MM.1S (cell line): ENCODE data around the gene SH3BP5L.

ENCODE experiments used
- DNase-seq: peaks from one replicate; pipeline ENCODE4 v3.0.0-alpha.2; 2015
- H2AFZ ChIP-seq: fragments of 300-600 bp; sonication (generic); 2 replicates; pipeline ENCODE4 v1.6.0; 2016; ENCODE audit warnings: antibody characterized with exemption, low read length
- H3F3A ChIP-seq: fragments of 300-600 bp; sonication (generic); 2 replicates; pipeline ENCODE4 v1.6.1; 2016; ENCODE audit warnings: mild to moderate bottlenecking, antibody characterized with exemption, low read length, moderate library complexity, mixed read lengths; ENCODE audit not compliant: insufficient read depth
- H3K27ac ChIP-seq: fragments of 300-600 bp; sonication (generic); 2 replicates; pipeline ENCODE4 v1.5.1; 2016; ENCODE audit warnings: mild to moderate bottlenecking, low read length
- H3K27me3 ChIP-seq: fragments of 300-600 bp; sonication (generic); replicated peaks from 2 replicates; pipeline ENCODE4 v1.6.0; 2016; ENCODE audit warnings: low read length; ENCODE audit not compliant: insufficient read depth
- H3K36me3 ChIP-seq: fragments of 300-600 bp; sonication (generic); replicated peaks from 2 replicates; pipeline ENCODE4 v1.6.1; 2016; ENCODE audit warnings: mild to moderate bottlenecking, low read length, mixed read lengths; ENCODE audit not compliant: insufficient read depth
- H3K4me1 ChIP-seq: fragments of 300-600 bp; sonication (generic); 2 replicates; pipeline ENCODE4 v1.6.1; 2016; ENCODE audit warnings: low read length, mixed read lengths
- H3K4me2 ChIP-seq: fragments of 300-600 bp; sonication (generic); 2 replicates; pipeline ENCODE4 v1.6.0; 2016; ENCODE audit warnings: low read depth, low read length
- H3K4me3 ChIP-seq: fragments of 300-600 bp; sonication (generic); 2 replicates; pipeline ENCODE4 v1.5.1; 2016; ENCODE audit warnings: low read length, mixed read lengths
- H3K79me2 ChIP-seq: fragments of 300-600 bp; sonication (generic); 2 replicates; pipeline ENCODE4 v1.6.1; 2016; ENCODE audit warnings: mixed run types, low read length, mixed read lengths
- H3K9ac ChIP-seq: fragments of 300-600 bp; sonication (generic); 2 replicates; pipeline ENCODE4 v1.6.1; 2016; ENCODE audit warnings: low read length, mixed read lengths
- H3K9me2 ChIP-seq: fragments of 300-600 bp; sonication (generic); replicated peaks from 2 replicates; pipeline ENCODE4 v1.6.1; 2016; ENCODE audit warnings: mild to moderate bottlenecking, low read length, mixed read lengths; ENCODE audit not compliant: insufficient read depth
- H3K9me3 ChIP-seq: fragments of 300-600 bp; sonication (generic); replicated peaks from 2 replicates; pipeline ENCODE4 v1.6.1; 2016; ENCODE audit warnings: mild to moderate bottlenecking, low read length, mixed read lengths; ENCODE audit not compliant: insufficient read depth
- H4K20me1 ChIP-seq: fragments of 300-600 bp; sonication (generic); 2 replicates; pipeline ENCODE4 v1.6.1; 2016; ENCODE audit warnings: mild to moderate bottlenecking, low read length, moderate library complexity, mixed read lengths; ENCODE audit not compliant: insufficient read depth
- EZH2 ChIP-seq: fragments of 300-600 bp; sonication (generic); optimal IDR thresholded peaks from 2 replicates; pipeline ENCODE3; 2017; ENCODE audit warnings: low read depth, mild to moderate bottlenecking, antibody characterized with exemption, low read length, mixed read lengths
- EZH2phosphoT487 ChIP-seq: fragments of 300-600 bp; sonication (generic); IDR thresholded peaks from 2 replicates; pipeline ENCODE4 v1.6.1; 2018; ENCODE audit warnings: antibody characterized with exemption, low read length
- TF ChIP-seq, protein P1 (sequence below): fragments of 300-600 bp; sonication (generic); IDR thresholded peaks from 2 replicates; pipeline ENCODE4 v1.5.1; 2016; ENCODE audit warnings: antibody characterized with exemption, low read length, mixed read lengths

SH3BP5L gene

DNA sequence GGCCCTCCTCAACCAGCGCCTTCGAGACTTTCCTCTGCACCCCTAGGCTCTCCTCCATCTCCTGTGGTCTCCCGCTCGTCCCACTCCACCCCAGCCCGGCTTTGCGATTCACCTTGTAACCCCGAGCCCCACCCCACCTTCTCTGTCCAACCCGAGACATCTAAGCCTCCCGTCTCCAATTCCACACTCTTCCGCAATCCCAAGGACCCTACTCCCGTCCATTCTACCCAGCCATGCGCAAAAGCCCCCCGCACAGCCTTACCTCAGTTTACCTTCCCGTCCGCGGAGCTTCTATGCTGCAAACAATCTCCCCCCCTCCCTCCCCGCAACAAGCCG is 174 bp downstream of the SH3BP5L start:
- Histone ChIP-seq H3K4me3 (peak overlapping the region; percentile 84), H3K9ac (peak overlapping the region; percentile 92), H3K36me3 (peaks cover 5% of the 10 kb centered on the region; the same call in 1 of the 2 replicates), H3K4me2 (peak overlapping the region; percentile 68), H3K9me3 (no peaks in the 10 kb centered on the region), H3F3A (peaks cover 19% of the 10 kb centered on the region), H3K79me2 (peaks cover 48% of the 10 kb centered on the region), H3K9me2 (no peaks in the 10 kb centered on the region), H2AFZ (peak overlapping the region; percentile 92), H4K20me1 (no peaks in the 10 kb centered on the region), H3K27ac (peak overlapping the region; percentile 86; the same call in 1 of the 2 replicates), H3K4me1 (peaks cover 42% of the 10 kb centered on the region), H3K27me3 (0 out of 2 replicates have a peak, but pooled peaks cover 4% of the 10 kb centered on the region)
- no peak for DNase-seq
- TF ChIP-seq EZH2 (no peak), EZH2phosphoT487 (no peak)
- TF ChIP-seq, protein P1, sequence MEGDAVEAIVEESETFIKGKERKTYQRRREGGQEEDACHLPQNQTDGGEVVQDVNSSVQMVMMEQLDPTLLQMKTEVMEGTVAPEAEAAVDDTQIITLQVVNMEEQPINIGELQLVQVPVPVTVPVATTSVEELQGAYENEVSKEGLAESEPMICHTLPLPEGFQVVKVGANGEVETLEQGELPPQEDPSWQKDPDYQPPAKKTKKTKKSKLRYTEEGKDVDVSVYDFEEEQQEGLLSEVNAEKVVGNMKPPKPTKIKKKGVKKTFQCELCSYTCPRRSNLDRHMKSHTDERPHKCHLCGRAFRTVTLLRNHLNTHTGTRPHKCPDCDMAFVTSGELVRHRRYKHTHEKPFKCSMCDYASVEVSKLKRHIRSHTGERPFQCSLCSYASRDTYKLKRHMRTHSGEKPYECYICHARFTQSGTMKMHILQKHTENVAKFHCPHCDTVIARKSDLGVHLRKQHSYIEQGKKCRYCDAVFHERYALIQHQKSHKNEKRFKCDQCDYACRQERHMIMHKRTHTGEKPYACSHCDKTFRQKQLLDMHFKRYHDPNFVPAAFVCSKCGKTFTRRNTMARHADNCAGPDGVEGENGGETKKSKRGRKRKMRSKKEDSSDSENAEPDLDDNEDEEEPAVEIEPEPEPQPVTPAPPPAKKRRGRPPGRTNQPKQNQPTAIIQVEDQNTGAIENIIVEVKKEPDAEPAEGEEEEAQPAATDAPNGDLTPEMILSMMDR = no peak

DNA sequence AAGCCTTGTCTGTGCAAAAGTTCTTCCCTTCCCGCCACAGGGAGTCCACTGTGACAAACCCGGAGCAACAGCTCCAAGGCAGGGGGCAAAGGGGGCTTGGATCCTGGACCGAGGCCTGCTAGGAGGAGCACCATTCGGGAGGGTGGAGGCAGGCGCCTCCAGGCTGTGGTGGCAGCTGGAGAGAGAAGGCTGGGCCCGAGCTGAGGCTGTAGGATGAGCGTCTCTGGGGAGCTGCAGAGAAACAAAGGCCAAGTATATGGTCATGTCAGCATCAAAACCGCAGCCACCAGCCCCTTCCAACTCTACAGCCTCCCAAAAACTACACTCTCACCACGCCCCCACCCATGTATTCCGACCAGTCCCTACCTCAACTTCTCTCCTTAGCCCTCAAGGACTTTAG is 579 bp downstream of the SH3BP5L start:
- TF ChIP-seq, protein P1 = no peak
- TF ChIP-seq EZH2 = no peak

DNA sequence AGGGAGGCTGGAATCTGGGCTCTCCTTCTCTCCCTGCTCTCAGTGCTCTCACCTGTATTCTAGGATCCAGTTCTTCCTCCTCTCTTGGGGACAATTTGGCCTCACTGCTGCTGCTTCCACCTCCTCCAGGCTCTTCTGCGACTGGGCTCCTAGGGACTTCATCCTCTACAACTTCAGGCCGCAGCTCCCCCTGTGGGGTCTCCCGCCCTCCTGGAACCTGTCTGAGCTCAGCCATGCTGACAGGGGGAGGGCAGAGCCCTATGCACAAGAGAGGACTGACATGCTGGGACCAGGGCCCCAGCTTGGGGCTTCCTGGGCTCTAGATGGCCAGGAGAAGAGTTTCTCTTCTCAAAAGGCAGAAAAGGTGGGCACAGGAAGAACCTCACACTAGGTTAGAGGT is 1.0 kb downstream of the SH3BP5L start:
- Histone ChIP-seq H3K4me1 (peaks cover 49% of the 10 kb centered on the region), H4K20me1 (no peaks in the 10 kb centered on the region), H3K27me3 (0 out of 2 replicates have a peak, but pooled peaks cover 4% of the 10 kb centered on the region), H3K79me2 (peaks cover 56% of the 10 kb centered on the region), H3F3A (peaks cover 19% of the 10 kb centered on the region), H3K27ac (peak overlapping the region; percentile 86; the same call in 1 of the 2 replicates), H2AFZ (no peak overlapping the region), H3K4me3 (peak overlapping the region; percentile 84), H3K9me2 (no peaks in the 10 kb centered on the region), H3K36me3 (peaks cover 8% of the 10 kb centered on the region; the same call in 1 of the 2 replicates), H3K9ac (peak overlapping the region; percentile 92), H3K4me2 (peak overlapping the region; percentile 68), H3K9me3 (no peaks in the 10 kb centered on the region)
- TF ChIP-seq EZH2 (no peak), EZH2phosphoT487 (no peak)
- TF ChIP-seq, protein P1 = no peak
- DNase-seq = no peak

More for the DNA sequence above, 579 bp downstream of the SH3BP5L start:
- Histone ChIP-seq H3K4me1 (peaks cover 46% of the 10 kb centered on the region), H3K9ac (peak overlapping the region; percentile 92), H3K36me3 (peaks cover 8% of the 10 kb centered on the region; the same call in 1 of the 2 replicates), H3K4me3 (peak overlapping the region; percentile 84), H3K27me3 (0 out of 2 replicates have a peak, but pooled peaks cover 4% of the 10 kb centered on the region), H3F3A (peaks cover 19% of the 10 kb centered on the region), H3K79me2 (peaks cover 53% of the 10 kb centered on the region), H3K4me2 (peak overlapping the region; percentile 68), H4K20me1 (no peaks in the 10 kb centered on the region), H3K9me2 (no peaks in the 10 kb centered on the region), H3K27ac (peak overlapping the region; percentile 86; the same call in 1 of the 2 replicates), H2AFZ (peak overlapping the region; percentile 92), H3K9me3 (no peaks in the 10 kb centered on the region)
- DNase-seq = no peak
